Gastrocnemius medialis (tissue), 4 donors: Measurements from ENCODE around the gene WASF2.

Experiments
- CTCF ChIP-seq, 5 experiments: fragments of 450-650 bp in 3 of 5; fragments of 200-600 bp in 2 of 5; sonication (generic) in 2 of 5; IDR thresholded peaks in 4 of 5; conservative IDR thresholded peaks in 1 of 5; 1 replicate in 4 of 5; 2 replicates in 1 of 5; pipeline ENCODE4 v1.5.1; 2016 to 2019; ENCODE audit warnings: antibody characterized with exemption in 5 of 5, mild to moderate bottlenecking in 3 of 5, moderate library complexity in 3 of 5
- POLR2A ChIP-seq, 2 donors: fragments of 450-650 bp; IDR thresholded peaks; one replicate each; pipeline ENCODE4 v1.6.1; 2017; ENCODE audit warnings: antibody characterized with exemption in 2 of 2, mild to moderate bottlenecking in 2 of 2, moderate library complexity in 2 of 2

DNA sequence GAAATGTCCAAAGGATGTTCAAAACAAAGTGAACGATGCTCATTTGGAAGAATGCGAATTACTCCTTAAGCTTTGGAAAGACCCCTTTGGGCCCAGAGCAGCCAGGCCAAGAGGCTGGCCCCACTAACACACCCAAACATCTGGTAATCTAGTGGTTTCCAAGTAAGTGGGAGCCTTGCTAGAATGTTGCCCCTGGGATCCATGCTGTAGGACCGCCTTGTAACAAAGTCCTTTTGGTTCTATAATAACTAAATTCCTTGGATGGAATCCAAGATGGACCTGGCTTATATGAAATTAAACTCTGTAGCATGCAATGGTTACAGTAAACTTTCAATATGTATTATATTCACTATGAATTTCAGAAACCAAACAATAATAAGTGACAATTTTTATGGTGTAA lies 72.3 kb downstream of the WASF2 start:
- TF ChIP-seq CTCF (IDR thresholded peaks at IDR 0.05 in 4 of 5, conservative IDR thresholded peaks at IDR 0.05 in 1 of 5) (no peak), POLR2A (IDR thresholded peaks at IDR 0.05) (no peak)
